ENCODE measurements around the gene RCBTB1.

RCBTB1 gene

GRCh38 chr13:49629196-49629938, 44.0 kb upstream of the RCBTB1 start:
- no peak for TF ChIP-seq FOXM1 (IDR thresholded peaks at IDR 0.05; ENCODE audit: borderline replicate concordance, low read depth)
- no peak for TF ChIP-seq CEBPB (IDR thresholded peaks at IDR 0.05)
- no peak for TF ChIP-seq REST (IDR thresholded peaks at IDR 0.05; ENCODE audit: low read depth)

GRCh38 chr13:49627831-49628652, 42.7 kb upstream of the RCBTB1 start, which contains the start of gene ARL11:
Gene ARL11 (plus strand): TSS chr13:49628507. CDS start chr13:49630448, 1,941 bp downstream.
- no peak for TF ChIP-seq TAF1 (IDR thresholded peaks at IDR 0.05; ENCODE audit: low read depth)
- no peak for TF ChIP-seq EGR1 (IDR thresholded peaks at IDR 0.05)
- TF ChIP-seq FOXM1 (IDR thresholded peaks at IDR 0.05; ENCODE audit: borderline replicate concordance, low read depth), result no peak
- TF ChIP-seq EP300 (IDR thresholded peaks at IDR 0.05; ENCODE audit: borderline replicate concordance), result no peak
- no peak for TF ChIP-seq CREB1 (IDR thresholded peaks at IDR 0.05; ENCODE audit: low read depth)
- TF ChIP-seq NFIC (IDR thresholded peaks at IDR 0.05), result no peak
- no peak for TF ChIP-seq TEAD4 (IDR thresholded peaks at IDR 0.05)
- no peak for TF ChIP-seq CEBPB (IDR thresholded peaks at IDR 0.05)
- no peak for TF ChIP-seq MAX (IDR thresholded peaks at IDR 0.05)
- no peak for TF ChIP-seq REST (IDR thresholded peaks at IDR 0.05; ENCODE audit: low read depth)
- TF ChIP-seq TCF12 (IDR thresholded peaks at IDR 0.05; ENCODE audit: low read depth), result no peak
- no peak for TF ChIP-seq RAD21 (IDR thresholded peaks at IDR 0.05; ENCODE audit: low read depth)
- no peak for TF ChIP-seq YY1 (IDR thresholded peaks at IDR 0.05; ENCODE audit: low read depth)
- TF ChIP-seq USF1 (IDR thresholded peaks at IDR 0.05), result no peak
- TF ChIP-seq ZBTB7A (IDR thresholded peaks at IDR 0.05; ENCODE audit: low read depth), result no peak

- no peak for TF ChIP-seq EGR1 (IDR thresholded peaks at IDR 0.05)
- TF ChIP-seq EP300 (IDR thresholded peaks at IDR 0.05; ENCODE audit: borderline replicate concordance), result no peak
Measured at GRCh38 chr13:49625392-49626079, 40.2 kb upstream of the RCBTB1 start.

- TF ChIP-seq RAD21 (IDR thresholded peaks at IDR 0.05; ENCODE audit: low read depth) (no peak), EGR1 (IDR thresholded peaks at IDR 0.05) (no peak), CEBPB (IDR thresholded peaks at IDR 0.05) (no peak), REST (IDR thresholded peaks at IDR 0.05; ENCODE audit: low read depth) (no peak), TEAD4 (IDR thresholded peaks at IDR 0.05) (no peak), YY1 (IDR thresholded peaks at IDR 0.05; ENCODE audit: low read depth) (no peak)
Measured at GRCh38 chr13:49624229-49624628, 38.9 kb upstream of the RCBTB1 start.

Data from Ishikawa (cell line).